Osteoblast (primary cell): ENCODE measurements around the gene RELN. TPM values are rescaled to one million over a fixed set of nuclear protein-coding genes. Genes with fewer than 3 reads are reported as not detected.

ENCODE experiments used
- DNase-seq: peaks from one replicate; pipeline ENCODE4 v3.0.0; 2011; ENCODE audit warnings: low spot score, mixed read lengths; ENCODE audit not compliant: insufficient read length; ENCODE audit errors: missing footprints
- H2AFZ ChIP-seq: 2 replicates; pipeline ENCODE4 v1.6.0; 2011; ENCODE audit warnings: mild to moderate bottlenecking, low read length
- H3K27ac ChIP-seq: 2 replicates; pipeline ENCODE4 v1.5.1; 2011; ENCODE audit warnings: mild to moderate bottlenecking, low read depth, low read length, moderate library complexity
- H3K27me3 ChIP-seq: 2 replicates; pipeline ENCODE4 v1.6.0; 2012; ENCODE audit warnings: mild to moderate bottlenecking, control low read depth, inconsistent platforms, low read length, moderate library complexity; ENCODE audit not compliant: insufficient read depth
- H3K36me3 ChIP-seq: 2 replicates; pipeline ENCODE4 v1.5.1; 2011; ENCODE audit warnings: mild to moderate bottlenecking, low read length, control low read depth, moderate library complexity; ENCODE audit not compliant: insufficient read depth
- H3K4me1 ChIP-seq: 2 replicates; pipeline ENCODE4 v1.5.1; 2011; ENCODE audit warnings: mild to moderate bottlenecking, low read length, control low read depth, moderate library complexity; ENCODE audit not compliant: insufficient read depth
- H3K4me2 ChIP-seq: 2 replicates; pipeline ENCODE4 v1.6.0; 2011; ENCODE audit warnings: mild to moderate bottlenecking, low read length; ENCODE audit not compliant: insufficient read depth
- H3K4me3 ChIP-seq: fragments of 200-600 bp; sonication (generic); 3 replicates; pipeline ENCODE4 v1.5.1; 2012; ENCODE audit warnings: mild to moderate bottlenecking, low read length, inconsistent platforms; ENCODE audit not compliant: insufficient read depth
- H3K79me2 ChIP-seq: 2 replicates; pipeline ENCODE4 v1.6.0; 2012; ENCODE audit warnings: mild to moderate bottlenecking, low read length, control low read depth, inconsistent platforms; ENCODE audit not compliant: insufficient read depth
- H3K9me3 ChIP-seq: 2 replicates; pipeline ENCODE4 v1.5.1; 2011; ENCODE audit warnings: low read depth, low read length, control low read depth
- H4K20me1 ChIP-seq: 2 replicates; pipeline ENCODE4 v1.6.0; 2012; ENCODE audit warnings: mild to moderate bottlenecking, low read length, control low read depth; ENCODE audit not compliant: insufficient read depth
- CTCF ChIP-seq: IDR thresholded peaks from 2 replicates; pipeline ENCODE4 v1.5.1; 2011; ENCODE audit warnings: mild to moderate bottlenecking, low read depth, low read length, moderate library complexity; ENCODE audit errors: extremely low read depth
- total RNA-seq: library from RNA; depleted of rRNA; stranded (reverse); fragments of >200 nt; gene quantifications from 2 replicates; pipeline ENCODE4 v1.2.3, GENCODE V29; 2012

Gene RELN
- total RNA-seq, 1 donor: 0.36 TPM

- H3K4me1 ChIP-seq: no peaks in the 10 kb centered on the region
- H2AFZ ChIP-seq: no peak overlapping the region
- no peak overlapping the region for H3K4me3 ChIP-seq
- no peak for TF ChIP-seq CTCF
- H4K20me1 ChIP-seq: no peaks in the 10 kb centered on the region
- no peaks in the 10 kb centered on the region for H3K27me3 ChIP-seq
- no peak overlapping the region for H3K27ac ChIP-seq
- no peaks in the 10 kb centered on the region for H3K36me3 ChIP-seq
- H3K4me2 ChIP-seq: no peak overlapping the region
- no peak for DNase-seq
- H3K9me3 ChIP-seq: no peaks in the 10 kb centered on the region
- H3K79me2 ChIP-seq: no peaks in the 10 kb centered on the region
Observed at GRCh38 chr7:103731169-103731568, 258.3 kb downstream of the RELN start.

GRCh38 chr7:103729026-103729425 lies 260.4 kb downstream of the RELN start:
- Histone ChIP-seq H3K27me3 (no peaks in the 10 kb centered on the region), H3K9me3 (no peaks in the 10 kb centered on the region), H3K36me3 (no peaks in the 10 kb centered on the region), H3K27ac (no peak overlapping the region), H3K79me2 (no peaks in the 10 kb centered on the region), H4K20me1 (no peaks in the 10 kb centered on the region), H2AFZ (no peak overlapping the region), H3K4me3 (no peak overlapping the region), H3K4me1 (no peaks in the 10 kb centered on the region), H3K4me2 (no peak overlapping the region)
- DNase-seq: no peak
- TF ChIP-seq CTCF: no peak

- Histone ChIP-seq H3K36me3 (no peaks in the 10 kb centered on the region), H3K4me3 (no peak overlapping the region), H2AFZ (no peak overlapping the region), H3K27me3 (no peaks in the 10 kb centered on the region), H3K4me1 (no peaks in the 10 kb centered on the region), H3K27ac (no peak overlapping the region), H3K79me2 (no peaks in the 10 kb centered on the region), H4K20me1 (no peaks in the 10 kb centered on the region), H3K4me2 (no peak overlapping the region), H3K9me3 (no peaks in the 10 kb centered on the region)
- no peak for DNase-seq
- no peak for TF ChIP-seq CTCF
Observed at GRCh38 chr7:103727982-103728610, 261.4 kb downstream of the RELN start.

GRCh38 chr7:103719070-103719469 lies 270.4 kb downstream of the RELN start:
- DNase-seq: peak; percentile 26
- H3K27ac ChIP-seq: no peak overlapping the region
- no peaks in the 10 kb centered on the region for H3K36me3 ChIP-seq
- no peak overlapping the region for H3K4me3 ChIP-seq
- H3K9me3 ChIP-seq: no peaks in the 10 kb centered on the region
- H2AFZ ChIP-seq: no peak overlapping the region
- no peaks in the 10 kb centered on the region for H3K4me1 ChIP-seq
- H4K20me1 ChIP-seq: no peaks in the 10 kb centered on the region
- TF ChIP-seq CTCF: no peak
- no peaks in the 10 kb centered on the region for H3K79me2 ChIP-seq
- H3K4me2 ChIP-seq: no peak overlapping the region
- H3K27me3 ChIP-seq: no peaks in the 10 kb centered on the region
